NK-92 treated with Interleukin-12 subunit alpha and Interleukin-12 subunit beta, amount 100 ng/mL, for 24 hours (cell line): ENCODE measurements around the gene ZNF292.
"Not testable (repeated sequence)": the region's sequence is repeated elsewhere in the genome, so short reads cannot be mapped to it uniquely, and the experiment has no call there.

Source experiments
- DNase-seq: peaks from one replicate; lab custom pipeline; 2025; lab: John Stamatoyannopoulos, UW

Gene ZNF292

GRCh38 chr6:87213364-87213763, 58.0 kb downstream of the ZNF292 start:
- DNase-seq = no peak

- no peak for DNase-seq
These were observed 59.5 kb downstream of the ZNF292 start for GRCh38 chr6:87214831-87215230.

GRCh38 chr6:87220997-87221396, 65.6 kb downstream of the ZNF292 start:
- no peak for DNase-seq

- DNase-seq = no peak
These were observed 67.3 kb downstream of the ZNF292 start for GRCh38 chr6:87222676-87223075.

GRCh38 chr6:87224971-87225370, 69.6 kb downstream of the ZNF292 start:
- DNase-seq = no peak

GRCh38 chr6:87225511-87225910, 70.1 kb downstream of the ZNF292 start:
- no peak for DNase-seq

- DNase-seq = no peak
These were observed 70.6 kb downstream of the ZNF292 start for GRCh38 chr6:87225937-87226336.

GRCh38 chr6:87230801-87231200, 75.4 kb downstream of the ZNF292 start:
- no peak for DNase-seq

GRCh38 chr6:87237804-87238203, 82.4 kb downstream of the ZNF292 start:
- DNase-seq = no peak

GRCh38 chr6:87239098-87239635, 83.8 kb downstream of the ZNF292 start:
- DNase-seq = not testable (repeated sequence)

GRCh38 chr6:87241304-87241703, 85.9 kb downstream of the ZNF292 start:
- no peak for DNase-seq

- DNase-seq = no peak
These were observed 86.9 kb downstream of the ZNF292 start for GRCh38 chr6:87242311-87242710.

GRCh38 chr6:87243812-87244211, 88.4 kb downstream of the ZNF292 start:
- no peak for DNase-seq

- no peak for DNase-seq
These were observed 89.0 kb downstream of the ZNF292 start for GRCh38 chr6:87244380-87244779.

GRCh38 chr6:87250019-87250418, 94.7 kb downstream of the ZNF292 start:
- DNase-seq = no peak

- no peak for DNase-seq
These were observed 95.9 kb downstream of the ZNF292 start for GRCh38 chr6:87251225-87251624.

GRCh38 chr6:87251725-87252124, 96.4 kb downstream of the ZNF292 start:
- no peak for DNase-seq

- no peak for DNase-seq
These were observed 101.7 kb downstream of the ZNF292 start for GRCh38 chr6:87257046-87257445.

GRCh38 chr6:87257565-87257964, 102.2 kb downstream of the ZNF292 start:
- no peak for DNase-seq

- DNase-seq = no peak
These were observed 102.6 kb downstream of the ZNF292 start for GRCh38 chr6:87257975-87258374.

- no peak for DNase-seq
These were observed 104.4 kb downstream of the ZNF292 start for GRCh38 chr6:87259791-87260190.

GRCh38 chr6:87261534-87261933, 106.2 kb downstream of the ZNF292 start:
- DNase-seq = no peak

- no peak for DNase-seq
These were observed 109.1 kb downstream of the ZNF292 start for GRCh38 chr6:87264481-87264880.

GRCh38 chr6:87274660-87275274, 119.4 kb downstream of the ZNF292 start:
- DNase-seq = no peak
